NCI-H1105 (cell line): ENCODE measurements around the gene STBD1.
A peak's percentile ranks its signal among the peaks of the same experiment; 100 is the strongest.
"Not testable (repeated sequence)": the region's sequence is repeated elsewhere in the genome, so short reads cannot be mapped to it uniquely, and the experiment has no call there.

Source experiments
- DNase-seq: peaks from one replicate; lab custom pipeline; 2025; lab: John Stamatoyannopoulos, UW

STBD1 gene

GRCh38 chr4:76283900-76284299 is 22.6 kb upstream of the STBD1 start:
- no peak for DNase-seq

DNA sequence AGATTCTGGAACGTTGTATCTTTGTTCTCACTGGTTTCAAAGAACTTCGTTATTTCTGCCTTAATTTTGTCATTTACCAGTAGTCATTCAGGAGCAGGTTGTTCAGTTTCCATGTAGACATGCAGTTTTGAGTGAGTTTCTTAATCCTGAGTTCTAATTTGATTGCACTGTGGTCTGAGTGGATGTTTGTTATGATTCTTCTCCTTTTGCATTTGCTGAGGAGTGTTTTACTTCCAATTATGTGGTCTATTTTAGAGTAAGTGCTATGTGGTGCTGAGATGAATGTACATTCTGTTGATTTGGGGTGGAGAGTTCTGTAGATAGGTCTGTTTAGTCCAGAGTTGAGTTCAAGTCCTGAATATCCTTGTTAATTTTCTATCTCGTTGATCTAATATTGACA is 18.7 kb upstream of the STBD1 start:
- not testable (repeated sequence) for DNase-seq

- DNase-seq: no peak
Measured at GRCh38 chr4:76292730-76293129, 13.8 kb upstream of the STBD1 start.

GRCh38 chr4:76293772-76294171 is 12.8 kb upstream of the STBD1 start:
- no peak for DNase-seq

- no peak for DNase-seq
Measured at GRCh38 chr4:76296286-76296820, 10.2 kb upstream of the STBD1 start.

GRCh38 chr4:76298227-76298626 is 8.3 kb upstream of the STBD1 start:
- no peak for DNase-seq

DNA sequence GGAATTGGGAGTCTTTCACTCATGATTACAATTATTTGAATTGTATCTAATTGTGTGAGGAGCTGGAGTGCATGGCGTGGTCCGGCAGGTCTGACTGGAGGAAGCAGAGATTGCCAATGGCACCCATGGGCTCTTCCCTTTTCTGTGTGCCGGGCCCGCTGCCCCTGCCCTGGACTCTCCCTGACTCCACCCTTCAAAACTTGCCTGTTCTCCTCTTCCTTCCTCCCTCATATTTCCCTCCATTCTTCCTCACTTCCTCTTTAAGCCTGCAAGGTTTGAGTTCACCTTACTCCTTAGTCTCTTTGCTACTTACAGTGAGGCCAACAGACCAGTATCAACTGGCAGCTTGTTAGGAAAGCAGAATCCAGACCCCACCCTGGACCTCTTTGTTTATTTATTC is 6.5 kb upstream of the STBD1 start:
- DNase-seq: no peak

DNA sequence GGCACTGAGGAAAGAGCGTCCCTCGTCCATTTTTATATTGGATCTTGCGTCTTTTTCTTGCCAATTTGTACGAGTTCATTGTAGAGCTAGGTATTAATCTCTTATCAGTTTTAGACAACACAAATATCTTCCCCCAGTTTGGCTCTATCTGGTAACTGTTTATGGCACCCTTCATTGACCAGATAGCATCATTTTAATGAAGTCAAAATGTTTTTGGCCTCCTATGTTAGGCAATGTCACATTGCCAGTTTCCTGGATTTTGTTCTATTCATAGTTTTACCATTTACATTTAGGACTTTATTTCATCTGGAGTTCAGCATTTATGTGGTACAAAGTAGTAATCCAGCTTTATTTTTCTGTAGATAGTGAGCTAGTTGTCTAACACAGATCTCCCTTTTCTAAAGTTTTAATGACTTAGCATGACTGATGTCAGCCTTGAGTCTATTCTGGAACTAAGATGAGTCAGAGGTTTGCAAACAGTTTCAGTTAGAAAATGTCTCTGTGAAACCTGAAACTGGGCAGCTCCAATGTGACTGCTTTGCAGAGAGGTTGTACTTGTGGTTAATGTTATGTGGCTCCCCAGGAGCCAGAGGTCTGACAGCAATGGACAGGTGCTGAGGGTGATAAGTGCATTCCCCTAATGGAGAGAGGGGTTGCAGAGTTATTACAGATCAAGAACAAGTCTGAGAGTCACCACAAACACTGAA is 5.3 kb upstream of the STBD1 start:
- no peak for DNase-seq

GRCh38 chr4:76301775-76302162 is 4.8 kb upstream of the STBD1 start:
- DNase-seq: no peak

DNA sequence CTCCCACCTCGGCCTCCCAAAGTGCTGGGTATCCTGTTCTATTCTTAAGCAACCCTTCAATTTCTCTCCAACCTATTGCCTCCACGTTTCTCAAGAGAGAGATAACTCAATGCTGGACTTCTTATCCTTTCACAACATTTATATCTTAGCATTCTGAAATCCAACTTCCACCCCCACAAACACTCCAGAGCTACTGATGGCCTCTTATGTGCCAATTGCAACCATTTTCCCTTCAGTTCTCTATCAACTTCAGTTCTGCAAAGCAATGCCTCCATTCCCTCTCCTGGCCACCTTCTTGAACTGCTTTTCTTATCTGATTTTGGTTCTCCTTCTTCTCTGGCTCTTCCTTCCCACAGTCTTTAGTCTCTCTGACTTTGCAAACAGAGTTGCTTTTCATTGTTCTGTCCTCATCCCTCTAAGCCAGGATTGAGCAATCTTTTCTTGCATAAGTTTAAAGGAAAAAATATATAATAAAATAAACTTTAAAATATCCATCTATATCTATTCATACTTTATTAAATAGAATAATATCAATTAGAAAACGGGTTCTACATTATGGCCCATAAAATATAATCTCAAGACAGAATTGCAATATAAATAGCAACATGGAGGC is 3.6 kb upstream of the STBD1 start:
- no peak for DNase-seq

- DNase-seq: no peak
Measured at GRCh38 chr4:76305033-76305687, 1.4 kb upstream of the STBD1 start.

GRCh38 chr4:76306882-76307659 is 538 bp downstream of the STBD1 start:
- DNase-seq: peak; percentile 5

DNA sequence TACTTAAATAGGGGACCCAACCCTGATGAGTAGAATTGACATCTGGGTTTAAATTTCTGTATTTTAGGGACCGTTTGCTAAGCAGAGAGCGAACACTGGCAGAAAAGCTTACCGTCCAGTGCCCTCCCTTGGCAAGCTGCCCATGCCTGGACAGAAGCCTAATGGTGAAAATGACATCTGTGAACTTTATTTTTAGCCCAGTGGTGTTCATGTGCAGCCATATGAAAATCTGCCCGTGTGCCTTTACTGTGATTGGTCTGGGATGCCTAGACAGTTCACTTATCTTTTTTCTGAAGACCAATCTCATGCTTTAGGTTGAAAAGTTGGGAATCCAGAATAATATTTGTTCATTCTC is 1.1 kb downstream of the STBD1 start:
- DNase-seq: no peak

- DNase-seq: no peak
Measured at GRCh38 chr4:76308548-76308947, 2.0 kb downstream of the STBD1 start.

GRCh38 chr4:76309939-76310550 is 3.5 kb downstream of the STBD1 start:
- DNase-seq: no peak

DNA sequence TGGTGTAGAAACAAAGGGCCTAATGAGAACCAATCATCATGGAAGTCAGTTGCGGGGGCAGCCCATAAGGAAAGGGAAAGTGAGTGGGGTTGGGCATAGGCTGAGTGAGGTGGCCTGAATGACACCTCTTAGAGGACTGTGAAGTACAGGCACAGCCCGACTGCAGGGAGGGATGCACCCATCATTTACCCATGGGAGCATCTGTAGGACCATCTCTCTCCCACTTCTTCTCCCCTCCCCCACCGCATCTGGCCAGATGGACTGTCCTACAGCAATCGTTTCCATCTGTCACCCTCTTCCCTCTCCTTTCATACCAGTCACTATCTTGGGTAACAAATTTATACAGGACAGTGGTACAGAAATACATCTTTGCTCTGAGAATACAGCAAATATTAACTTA is 4.2 kb downstream of the STBD1 start:
- DNase-seq: no peak

DNA sequence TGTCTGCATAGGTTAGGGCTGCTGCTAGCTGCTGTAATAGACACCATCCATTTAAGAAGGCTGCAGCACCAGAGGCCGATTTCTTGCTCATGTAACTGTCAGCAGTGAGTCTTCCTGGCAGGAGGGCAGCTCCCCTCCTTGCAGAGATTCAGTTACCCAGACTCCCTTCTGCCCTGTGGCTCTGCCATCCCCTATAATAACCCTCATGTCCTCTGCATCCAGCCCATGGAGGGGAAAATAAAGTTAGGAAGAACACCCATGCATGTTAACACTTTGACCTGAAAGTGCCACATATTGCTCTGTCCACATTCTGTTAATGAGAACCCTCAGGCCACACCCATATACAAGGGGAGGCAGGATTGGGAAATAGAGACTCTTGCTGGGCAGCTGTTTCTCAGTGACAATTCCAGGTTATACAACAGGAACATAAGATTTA is 5.4 kb downstream of the STBD1 start:
- no peak for DNase-seq

DNA sequence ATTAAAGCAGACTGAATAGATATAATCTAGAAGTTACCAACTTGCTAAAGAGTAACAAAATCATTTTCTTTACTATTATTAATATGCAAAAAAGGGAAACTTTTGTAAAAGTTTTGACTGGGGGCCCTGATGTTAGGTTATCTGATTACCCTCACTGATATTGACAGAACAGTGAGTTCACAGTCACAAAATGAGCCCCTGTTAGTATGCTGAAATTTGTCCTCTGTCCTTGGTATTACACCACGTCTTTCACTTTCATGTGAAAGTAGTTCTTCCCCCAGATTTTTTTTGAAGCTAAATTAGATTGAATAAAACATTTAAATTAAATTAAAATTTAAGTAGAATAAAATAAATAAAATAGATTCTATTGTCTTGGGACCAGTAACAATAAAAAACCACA is 5.9 kb downstream of the STBD1 start:
- DNase-seq: no peak

GRCh38 chr4:76313547-76313946 is 7.0 kb downstream of the STBD1 start:
- DNase-seq: no peak

- no peak for DNase-seq
Measured at GRCh38 chr4:76315267-76315918, 8.9 kb downstream of the STBD1 start.

- DNase-seq: no peak
Measured at GRCh38 chr4:76316131-76316530, 9.6 kb downstream of the STBD1 start.

DNA sequence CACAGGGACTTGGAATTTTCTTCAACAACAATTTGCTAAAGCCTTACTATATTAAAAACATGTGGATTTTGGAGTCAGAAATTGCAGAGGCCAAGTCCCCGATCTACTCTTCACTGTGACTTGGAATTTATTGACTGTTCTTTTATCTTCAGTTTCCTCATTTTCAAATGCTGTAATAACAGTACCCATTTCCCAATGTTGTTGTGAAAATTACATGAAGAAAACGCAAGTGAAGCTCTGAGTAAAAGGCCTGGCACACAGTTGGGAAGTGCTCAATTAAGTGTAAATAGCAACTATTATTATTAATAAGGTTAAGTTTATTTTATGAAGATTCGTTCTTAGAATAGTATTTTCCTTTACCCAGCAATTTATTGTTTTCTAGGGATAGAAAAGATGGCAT is 15.7 kb downstream of the STBD1 start:
- DNase-seq: no peak
